HG03103 (cell line): ENCODE data around the gene ZNF175.

Experiments
- ATAC-seq: cut with Tn5 transposase; IDR thresholded peaks from one replicate; pipeline ENCODE4 v1.9.1; 2021; ENCODE audit warnings: low read depth; ENCODE audit not compliant: unreplicated experiment

The ZNF175 gene

GRCh38 chr19:51549533-51550324 is 21.4 kb upstream of the ZNF175 start:
- no peak for ATAC-seq

GRCh38 chr19:51550848-51551672 is 20.0 kb upstream of the ZNF175 start:
- no peak for ATAC-seq

GRCh38 chr19:51551673-51552432 is 19.2 kb upstream of the ZNF175 start:
- ATAC-seq: no peak

GRCh38 chr19:51552608-51552995 is 18.5 kb upstream of the ZNF175 start:
- ATAC-seq: no peak

- no peak for ATAC-seq
These were observed 17.9 kb upstream of the ZNF175 start for GRCh38 chr19:51552996-51553725.

- ATAC-seq: no peak
These were observed 11.8 kb upstream of the ZNF175 start for GRCh38 chr19:51559240-51559639.

GRCh38 chr19:51560339-51560738 is 10.7 kb upstream of the ZNF175 start:
- ATAC-seq: no peak

GRCh38 chr19:51564791-51565190 is 6.3 kb upstream of the ZNF175 start:
- no peak for ATAC-seq

- no peak for ATAC-seq
These were observed 5.5 kb upstream of the ZNF175 start for GRCh38 chr19:51565583-51565982.

GRCh38 chr19:51566489-51567100 is 4.5 kb upstream of the ZNF175 start:
- no peak for ATAC-seq

- no peak for ATAC-seq
These were observed 3.5 kb upstream of the ZNF175 start for GRCh38 chr19:51567583-51567982.

GRCh38 chr19:51568456-51568855 is 2.6 kb upstream of the ZNF175 start:
- no peak for ATAC-seq

GRCh38 chr19:51571599-51571998 is 516 bp downstream of the ZNF175 start:
- no peak for ATAC-seq

GRCh38 chr19:51572410-51572809 is 1.3 kb downstream of the ZNF175 start:
- ATAC-seq: no peak

GRCh38 chr19:51572908-51573307 is 1.8 kb downstream of the ZNF175 start:
- ATAC-seq: no peak

- no peak for ATAC-seq
These were observed 2.2 kb downstream of the ZNF175 start for GRCh38 chr19:51573331-51573730.

- no peak for ATAC-seq
These were observed 5.8 kb downstream of the ZNF175 start for GRCh38 chr19:51576850-51577249.

GRCh38 chr19:51586103-51586728 is 15.1 kb downstream of the ZNF175 start:
- no peak for ATAC-seq

GRCh38 chr19:51586799-51587198 is 15.7 kb downstream of the ZNF175 start:
- no peak for ATAC-seq
